HEK293 (cell line): ENCODE results near the gene MYO7B.

Experiments used
- CTCF ChIA-PET: fragments of 350-600 bp; formaldehyde crosslinking; extraction: SDS; loops from one replicate; lab custom pipeline; 2021; ENCODE audit warnings: antibody characterized with exemption; lab: Yijun Ruan, JAX
- POLR2A ChIA-PET: fragments of 300-600 bp; formaldehyde crosslinking; extraction: SDS; loops from one replicate; lab custom pipeline; 2020; ENCODE audit warnings: antibody characterized with exemption, inconsistent platforms; lab: Yijun Ruan, JAX
- H3K27ac ChIP-seq: fragments of 200-500 bp; sonication (Bioruptor generic); 2 replicates; pipeline ENCODE4 v1.5.1; 2014; ENCODE audit warnings: low read depth, low read length, control low read depth, inconsistent platforms; ENCODE audit errors: extremely low read depth
- H3K36me3 ChIP-seq, 2 experiments: fragments of 200-500 bp in 1 of 2; sonication (Bioruptor generic) in 1 of 2; 1 replicate in 1 of 2; 2 replicates in 1 of 2; pipeline ENCODE4 v1.5.1; 2014 to 2017; ENCODE audit warnings: inconsistent platforms in 2 of 2, low read length in 2 of 2; ENCODE audit not compliant: control insufficient read depth in 2 of 2, insufficient read depth in 1 of 2
- H3K4me1 ChIP-seq: fragments of 200-500 bp; sonication (Bioruptor generic); 2 replicates; pipeline ENCODE4 v1.5.1; 2014; ENCODE audit warnings: mild to moderate bottlenecking, low read length, inconsistent platforms; ENCODE audit not compliant: control insufficient read depth, insufficient read depth
- H3K4me3 ChIP-seq: 2 replicates; pipeline ENCODE4 v1.5.1; 2011; ENCODE audit warnings: low read depth, mild to moderate bottlenecking, control low read depth, low read length, moderate library complexity
- H3K9me3 ChIP-seq: fragments of 200-500 bp; sonication (Bioruptor generic); 2 replicates; pipeline ENCODE4 v1.5.1; 2014; ENCODE audit warnings: low read depth, low read length, inconsistent platforms; ENCODE audit not compliant: control insufficient read depth, insufficient read depth
- AEBP2 ChIP-seq: fragments of 450-650 bp; formaldehyde crosslinking; IDR thresholded peaks from 2 replicates; pipeline ENCODE4 v1.5.1; 2016; ENCODE audit warnings: missing biosample characterization, missing genetic modification characterization, borderline replicate concordance
- GLIS1 ChIP-seq: fragments of 450-650 bp; formaldehyde crosslinking; IDR thresholded peaks from 2 replicates; pipeline ENCODE4 v1.5.1; 2016; ENCODE audit warnings: missing biosample characterization, missing genetic modification characterization
- GLIS2 ChIP-seq: fragments of 450-650 bp; formaldehyde crosslinking; IDR thresholded peaks from 2 replicates; pipeline ENCODE4 v1.5.1; 2016; ENCODE audit warnings: missing biosample characterization, missing genetic modification characterization
- HIC1 ChIP-seq: fragments of 450-650 bp; formaldehyde crosslinking; IDR thresholded peaks from 2 replicates; pipeline ENCODE4 v1.5.1; 2016; ENCODE audit warnings: missing biosample characterization, missing genetic modification characterization
- HOXA7 ChIP-seq: sonication (generic); formaldehyde crosslinking; IDR thresholded peaks from 2 replicates; pipeline ENCODE4 v1.8.1; 2022; ENCODE audit warnings: missing genetic modification reagents, borderline replicate concordance
- HOXD13 ChIP-seq: sonication (generic); formaldehyde crosslinking; IDR thresholded peaks from 2 replicates; pipeline ENCODE4 v1.8.0; 2022; ENCODE audit warnings: missing genetic modification reagents, borderline replicate concordance
- KLF7 ChIP-seq: fragments of 450-650 bp; formaldehyde crosslinking; IDR thresholded peaks from 2 replicates; pipeline ENCODE4 v1.5.1; 2016; ENCODE audit warnings: missing biosample characterization, missing genetic modification characterization, borderline replicate concordance
- ZNF211 ChIP-seq: fragments of 450-650 bp; formaldehyde crosslinking; IDR thresholded peaks from 2 replicates; pipeline ENCODE4 v1.5.1; 2016; ENCODE audit warnings: low read depth, missing biosample characterization, missing genetic modification characterization
- ZNF335 ChIP-seq: fragments of 450-650 bp; formaldehyde crosslinking; conservative IDR thresholded peaks from 2 replicates; pipeline ENCODE4 v1.5.1; 2016; ENCODE audit warnings: missing biosample characterization, missing genetic modification characterization
- ZNF510 ChIP-seq: fragments of 450-650 bp; formaldehyde crosslinking; IDR thresholded peaks from 2 replicates; pipeline ENCODE4 v1.5.1; 2018; ENCODE audit warnings: mild to moderate bottlenecking, missing genetic modification characterization, missing biosample characterization; ENCODE audit not compliant: insufficient replicate concordance
- ZNF560 ChIP-seq: fragments of 450-650 bp; formaldehyde crosslinking; IDR thresholded peaks from 2 replicates; pipeline ENCODE4 v1.5.1; 2017; ENCODE audit warnings: missing biosample characterization, missing genetic modification characterization, borderline replicate concordance
- ZNF639 ChIP-seq: fragments of 450-650 bp; formaldehyde crosslinking; IDR thresholded peaks from 2 replicates; pipeline ENCODE4 v1.5.1; 2016; ENCODE audit warnings: missing biosample characterization, missing genetic modification characterization
- ZNF660 ChIP-seq: fragments of 450-650 bp; IDR thresholded peaks from 2 replicates; pipeline ENCODE4 v1.5.1; 2018; ENCODE audit warnings: missing biosample characterization, mild to moderate bottlenecking, missing genetic modification characterization
- ZSCAN5A ChIP-seq: fragments of 450-650 bp; formaldehyde crosslinking; IDR thresholded peaks from 2 replicates; pipeline ENCODE4 v1.5.1; 2016; ENCODE audit warnings: missing biosample characterization, missing genetic modification characterization
- TF ChIP-seq, protein P1 (sequence below): fragments of 450-650 bp; formaldehyde crosslinking; IDR thresholded peaks from 2 replicates; pipeline ENCODE4 v1.5.1; 2016; ENCODE audit warnings: missing biosample characterization, missing genetic modification characterization
- TF ChIP-seq, protein P2 (sequence below): fragments of 450-650 bp; formaldehyde crosslinking; IDR thresholded peaks from 2 replicates; pipeline ENCODE4 v1.5.1; 2016; ENCODE audit warnings: missing biosample characterization, missing genetic modification characterization
- TF ChIP-seq, protein P3 (sequence below): fragments of 450-650 bp; formaldehyde crosslinking; IDR thresholded peaks from 2 replicates; pipeline ENCODE4 v1.5.1; 2017; ENCODE audit warnings: missing biosample characterization, missing genetic modification characterization

MYO7B gene

GRCh38 chr2:127631997-127632581 lies 96.6 kb downstream of the MYO7B start:
- TF ChIP-seq ZNF510 (tag by site-specific recombination) (no peak), HIC1 (peak; percentile 52), AEBP2 (tag by site-specific recombination) (no peak), ZNF639 (tag by site-specific recombination) (no peak)
- ChIA-PET CTCF (interaction anchor here (0.6 to 1.2 kb wide), 3 partner anchors 15 to 229 kb away, joined by 3 to 5 read pairs (median 3); no protein-coding TSS in a partner anchor), POLR2A (no interaction called here)
- no peaks in the 10 kb centered on the region for H3K9me3 ChIP-seq
- no peak overlapping the region for H3K4me3 ChIP-seq
- H3K27ac ChIP-seq: no peak overlapping the region
- H3K4me1 ChIP-seq: no peaks in the 10 kb centered on the region
- no peaks in the 10 kb centered on the region for H3K36me3 ChIP-seq

DNA sequence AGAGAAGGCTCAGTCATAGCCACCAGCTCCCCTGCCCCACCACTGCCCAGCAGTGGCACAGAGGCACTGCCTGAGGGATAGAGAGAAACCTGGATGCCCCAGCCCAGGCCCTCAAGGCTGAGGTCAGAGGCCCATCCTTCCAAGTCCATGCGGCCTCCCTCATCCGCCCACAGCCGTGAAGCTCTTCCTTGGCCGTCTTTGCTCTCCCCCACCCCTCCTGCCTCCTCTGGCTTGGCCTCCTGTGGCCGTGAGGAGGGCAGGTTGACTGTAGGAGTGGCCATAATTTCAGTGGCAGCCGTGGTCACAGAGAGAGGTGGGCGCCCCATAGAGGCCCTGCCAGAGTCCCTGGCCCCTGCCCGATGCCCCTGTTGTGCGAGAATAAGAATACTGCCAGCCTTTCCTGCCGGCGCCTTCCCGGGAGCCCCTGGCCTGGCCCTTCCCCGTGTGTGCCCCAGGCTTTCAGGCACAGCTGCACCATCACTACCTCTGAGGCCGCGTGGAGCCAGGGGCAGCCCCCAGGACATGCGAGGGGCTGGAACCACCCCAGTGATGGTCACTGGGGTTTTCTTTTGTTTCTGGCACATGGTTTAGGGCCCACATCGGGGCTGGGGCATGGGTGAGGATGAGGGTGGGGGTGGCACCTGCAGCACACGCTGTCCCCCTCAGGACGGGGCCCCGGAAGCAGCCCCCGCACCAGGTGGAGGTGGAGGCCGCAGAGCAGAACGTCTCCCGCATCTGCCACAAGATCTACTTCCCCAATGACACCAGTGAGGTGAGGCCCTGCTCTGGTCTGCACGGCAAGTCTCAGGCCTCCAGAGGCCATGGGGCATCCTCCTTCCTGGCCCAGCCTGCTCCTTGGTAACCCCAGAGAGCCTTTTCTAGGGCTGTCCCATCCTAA lies 97.4 kb downstream of the MYO7B start:
- Histone ChIP-seq H3K4me3 (no peak overlapping the region), H3K9me3 (no peaks in the 10 kb centered on the region), H3K4me1 (peaks cover 2% of the 10 kb centered on the region; the same call in 1 of the 2 replicates), H3K27ac (no peak overlapping the region), H3K36me3 (no peaks in the 10 kb centered on the region)
- ChIA-PET POLR2A (no interaction called here), CTCF (interaction anchor here (0.6 to 1.2 kb wide), 2 partner anchors 15 to 41 kb away, joined by 3 to 5 read pairs; no protein-coding TSS in a partner anchor)
- TF ChIP-seq ZNF211 (tag by site-specific recombination) (no peak), ZNF335 (no peak), AEBP2 (tag by site-specific recombination) (no peak), GLIS1 (tag by site-specific recombination) (no peak), GLIS2 (tag by site-specific recombination) (no peak), HOXA7 (CRISPR knock-in tag) (no peak), HOXD13 (CRISPR knock-in tag) (no peak), ZNF560 (no peak), ZNF660 (tag by site-specific recombination) (no peak), KLF7 (tag by site-specific recombination) (no peak), ZSCAN5A (tag by site-specific recombination) (no peak)
- TF ChIP-seq, protein P1, sequence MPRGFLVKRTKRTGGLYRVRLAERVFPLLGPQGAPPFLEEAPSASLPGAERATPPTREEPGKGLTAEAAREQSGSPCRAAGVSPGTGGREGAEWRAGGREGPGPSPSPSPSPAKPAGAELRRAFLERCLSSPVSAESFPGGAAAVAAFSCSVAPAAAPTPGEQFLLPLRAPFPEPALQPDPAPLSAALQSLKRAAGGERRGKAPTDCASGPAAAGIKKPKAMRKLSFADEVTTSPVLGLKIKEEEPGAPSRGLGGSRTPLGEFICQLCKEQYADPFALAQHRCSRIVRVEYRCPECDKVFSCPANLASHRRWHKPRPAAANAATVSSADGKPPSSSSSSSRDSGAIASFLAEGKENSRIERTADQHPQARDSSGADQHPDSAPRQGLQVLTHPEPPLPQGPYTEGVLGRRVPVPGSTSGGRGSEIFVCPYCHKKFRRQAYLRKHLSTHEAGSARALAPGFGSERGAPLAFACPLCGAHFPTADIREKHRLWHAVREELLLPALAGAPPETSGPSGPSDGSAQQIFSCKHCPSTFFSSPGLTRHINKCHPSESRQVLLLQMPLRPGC (tag by site-specific recombination): no peak
- TF ChIP-seq, protein P2, sequence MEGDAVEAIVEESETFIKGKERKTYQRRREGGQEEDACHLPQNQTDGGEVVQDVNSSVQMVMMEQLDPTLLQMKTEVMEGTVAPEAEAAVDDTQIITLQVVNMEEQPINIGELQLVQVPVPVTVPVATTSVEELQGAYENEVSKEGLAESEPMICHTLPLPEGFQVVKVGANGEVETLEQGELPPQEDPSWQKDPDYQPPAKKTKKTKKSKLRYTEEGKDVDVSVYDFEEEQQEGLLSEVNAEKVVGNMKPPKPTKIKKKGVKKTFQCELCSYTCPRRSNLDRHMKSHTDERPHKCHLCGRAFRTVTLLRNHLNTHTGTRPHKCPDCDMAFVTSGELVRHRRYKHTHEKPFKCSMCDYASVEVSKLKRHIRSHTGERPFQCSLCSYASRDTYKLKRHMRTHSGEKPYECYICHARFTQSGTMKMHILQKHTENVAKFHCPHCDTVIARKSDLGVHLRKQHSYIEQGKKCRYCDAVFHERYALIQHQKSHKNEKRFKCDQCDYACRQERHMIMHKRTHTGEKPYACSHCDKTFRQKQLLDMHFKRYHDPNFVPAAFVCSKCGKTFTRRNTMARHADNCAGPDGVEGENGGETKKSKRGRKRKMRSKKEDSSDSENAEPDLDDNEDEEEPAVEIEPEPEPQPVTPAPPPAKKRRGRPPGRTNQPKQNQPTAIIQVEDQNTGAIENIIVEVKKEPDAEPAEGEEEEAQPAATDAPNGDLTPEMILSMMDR: no peak
- TF ChIP-seq, protein P3, sequence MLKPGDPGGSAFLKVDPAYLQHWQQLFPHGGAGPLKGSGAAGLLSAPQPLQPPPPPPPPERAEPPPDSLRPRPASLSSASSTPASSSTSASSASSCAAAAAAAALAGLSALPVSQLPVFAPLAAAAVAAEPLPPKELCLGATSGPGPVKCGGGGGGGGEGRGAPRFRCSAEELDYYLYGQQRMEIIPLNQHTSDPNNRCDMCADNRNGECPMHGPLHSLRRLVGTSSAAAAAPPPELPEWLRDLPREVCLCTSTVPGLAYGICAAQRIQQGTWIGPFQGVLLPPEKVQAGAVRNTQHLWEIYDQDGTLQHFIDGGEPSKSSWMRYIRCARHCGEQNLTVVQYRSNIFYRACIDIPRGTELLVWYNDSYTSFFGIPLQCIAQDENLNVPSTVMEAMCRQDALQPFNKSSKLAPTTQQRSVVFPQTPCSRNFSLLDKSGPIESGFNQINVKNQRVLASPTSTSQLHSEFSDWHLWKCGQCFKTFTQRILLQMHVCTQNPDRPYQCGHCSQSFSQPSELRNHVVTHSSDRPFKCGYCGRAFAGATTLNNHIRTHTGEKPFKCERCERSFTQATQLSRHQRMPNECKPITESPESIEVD (tag by site-specific recombination): no peak
